HCT116 (cell line): ENCODE results near the gene PARVG. TPM values are rescaled to one million over a fixed set of nuclear protein-coding genes. Genes with fewer than 3 reads are reported as not detected.

Experiments
- ATAC-seq: fragments of 200-7000 bp; cut with Tn5 transposase; 2 replicates; pipeline ENCODE4 v1.9.1; 2020; ENCODE audit warnings: mild to moderate bottlenecking, moderate library complexity
- BruUV-seq: library from RNA; stranded (reverse); fragments of 400-500 nt; replicated peaks from 2 replicates; lab custom pipeline; 2021; lab: Mats Ljungman, UMichigan
- CTCF ChIA-PET: fragments of 300-600 bp; sonication (Branson Sonifier 250); formaldehyde crosslinking; loops from one replicate; lab custom pipeline; 2021; ENCODE audit warnings: antibody characterized with exemption; lab: Charles Lee
- POLR2A ChIA-PET: fragments of 300-600, 350-600 bp; sonication (Branson Sonifier 250); formaldehyde crosslinking; loops from one replicate; lab custom pipeline; 2021; ENCODE audit warnings: antibody characterized with exemption; lab: Charles Lee
- RAD21 ChIA-PET, 2 experiments: fragments of 300-600 bp; sonication (Branson Sonifier 250); formaldehyde crosslinking; loops; one replicate each; lab custom pipeline; 2023; ENCODE audit warnings: low total read pairs in 2 of 2; ENCODE audit not compliant: uncharacterized antibody in 2 of 2, unreplicated experiment in 2 of 2, low non-redundant PET in 1 of 2; lab: Charles Lee
- DNase-seq: peaks from one replicate; pipeline ENCODE4 v3.0.0-alpha.2; 2010; ENCODE audit warnings: low read depth, low spot score
- H2AFZ ChIP-seq: fragments of 200-600 bp; shearing (Covaris generic), sonication (generic); 2 replicates; pipeline ENCODE4 v1.6.1; 2017; ENCODE audit warnings: low read depth, mixed run types, mixed read lengths, antibody characterized with exemption, low read length; ENCODE audit not compliant: poor library complexity, severe bottlenecking
- H3K27ac ChIP-seq: 2 replicates; pipeline ENCODE4 v1.5.1; 2012; ENCODE audit warnings: low read depth, low read length
- H3K27me3 ChIP-seq: fragments of 200-600 bp; sonication (generic); 2 replicates; pipeline ENCODE4 v1.6.1; 2016; ENCODE audit warnings: mixed run types, low read length, mixed read lengths; ENCODE audit not compliant: insufficient read depth
- H3K36me3 ChIP-seq, 2 experiments: fragments of 200-500 bp in 1 of 2; fragments of 200-600 bp in 1 of 2; sonication (Bioruptor generic) in 1 of 2; sonication (generic) in 1 of 2; 2 replicates each; pipeline versions ENCODE4 v1.5.1 to v1.6.1; 2014 to 2016; ENCODE audit warnings: low read length in 2 of 2, inconsistent platforms in 1 of 2, mixed read lengths in 1 of 2, mixed run types in 1 of 2; ENCODE audit not compliant: insufficient read depth in 2 of 2, control insufficient read depth in 1 of 2
- H3K4me1 ChIP-seq, 2 experiments: fragments of 200-600 bp in 1 of 2; sonication (generic) in 1 of 2; 2 replicates each; pipeline versions ENCODE4 v1.5.1 to v1.6.1; 2012 to 2017; ENCODE audit warnings: low read length in 2 of 2, inconsistent platforms in 1 of 2, mild to moderate bottlenecking in 1 of 2, mixed read lengths in 1 of 2, mixed run types in 1 of 2, moderate library complexity in 1 of 2; ENCODE audit not compliant: insufficient read depth in 2 of 2, control insufficient read depth in 1 of 2
- H3K4me2 ChIP-seq: fragments of 200-600 bp; sonication (generic); 2 replicates; pipeline ENCODE4 v1.6.1; 2017; ENCODE audit warnings: mixed run types, low read length, mixed read lengths
- H3K4me3 ChIP-seq, 2 experiments: fragments of 200-600 bp in 1 of 2; sonication (generic) in 1 of 2; replicated peaks in 1 of 2; 2 replicates each; pipeline ENCODE4 v1.5.1; 2011 to 2016; ENCODE audit warnings: low read length in 2 of 2, control low read depth in 1 of 2, low read depth in 1 of 2, mild to moderate bottlenecking in 1 of 2, mixed read lengths in 1 of 2, mixed run types in 1 of 2
- H3K79me2 ChIP-seq: fragments of 200-600 bp; sonication (generic); 2 replicates; pipeline ENCODE4 v1.6.1; 2017; ENCODE audit warnings: mild to moderate bottlenecking, mixed run types, low read length, moderate library complexity, mixed read lengths; ENCODE audit not compliant: insufficient read depth
- H3K9ac ChIP-seq: fragments of 200-600 bp; sonication (generic); 2 replicates; pipeline ENCODE4 v1.6.1; 2016; ENCODE audit warnings: low read length, mixed read lengths
- H3K9me2 ChIP-seq: fragments of 200-600 bp; sonication (generic), shearing (Covaris generic); 2 replicates; pipeline ENCODE4 v1.6.1; 2017; ENCODE audit warnings: mixed run types, mild to moderate bottlenecking, moderate library complexity; ENCODE audit not compliant: insufficient read depth
- H3K9me3 ChIP-seq, 2 experiments: fragments of 200-500 bp in 1 of 2; fragments of 200-600 bp in 1 of 2; sonication (Bioruptor generic) in 1 of 2; sonication (generic) in 1 of 2; 2 replicates each; pipeline ENCODE4 v1.6.1; 2014 to 2017; ENCODE audit warnings: low read length in 2 of 2, mixed read lengths in 2 of 2, inconsistent platforms in 1 of 2, low read depth in 1 of 2, mild to moderate bottlenecking in 1 of 2, mixed run types in 1 of 2, moderate library complexity in 1 of 2; ENCODE audit not compliant: control insufficient read depth in 1 of 2, insufficient read depth in 1 of 2
- H4K20me1 ChIP-seq: fragments of 200-600 bp; sonication (generic), shearing (Covaris generic); 2 replicates; pipeline ENCODE4 v1.6.1; 2017; ENCODE audit warnings: mixed run types, mild to moderate bottlenecking, moderate library complexity; ENCODE audit not compliant: insufficient read depth
- ATF3 ChIP-seq: IDR thresholded peaks from 2 replicates; pipeline ENCODE4 v1.6.1; 2012
- CTCF ChIP-seq, 3 experiments: fragments of 200-600 bp in 1 of 3; sonication (generic) in 1 of 3; IDR thresholded peaks in 2 of 3; conservative IDR thresholded peaks in 1 of 3; 2 replicates each; pipeline ENCODE4 v1.5.1; 2012 to 2017; ENCODE audit warnings: low read depth in 2 of 3, low read length in 2 of 3, antibody characterized with exemption in 1 of 3, borderline replicate concordance in 1 of 3, control low read depth in 1 of 3, mild to moderate bottlenecking in 1 of 3, mixed read lengths in 1 of 3, mixed run types in 1 of 3, moderate library complexity in 1 of 3; ENCODE audit not compliant: insufficient read depth in 1 of 3
- ELF1 ChIP-seq: IDR thresholded peaks from 2 replicates; pipeline ENCODE4 v1.6.1; 2012; ENCODE audit warnings: low read depth, borderline replicate concordance
- EZH2 ChIP-seq: fragments of 200-600 bp; sonication (generic); IDR thresholded peaks from 2 replicates; pipeline ENCODE4 v1.6.1; 2017; ENCODE audit warnings: antibody characterized with exemption, mixed run types
- EZH2phosphoT487 ChIP-seq: fragments of 200-600 bp; IDR thresholded peaks from 2 replicates; pipeline ENCODE4 v1.6.1; 2018; ENCODE audit warnings: antibody characterized with exemption, borderline replicate concordance
- FOSL1 ChIP-seq: IDR thresholded peaks from 2 replicates; pipeline ENCODE4 v1.6.1; 2012; ENCODE audit warnings: low read depth
- JUND ChIP-seq: IDR thresholded peaks from 2 replicates; pipeline ENCODE4 v1.6.1; 2012
- POLR2AphosphoS5 ChIP-seq: IDR thresholded peaks from 2 replicates; pipeline ENCODE4 v1.6.1; 2011; ENCODE audit warnings: mild to moderate bottlenecking, low read depth, low read length, moderate library complexity
- RAD21 ChIP-seq: IDR thresholded peaks from 2 replicates; pipeline ENCODE4 v1.6.1; 2012; ENCODE audit warnings: low read depth, mild to moderate bottlenecking
- REST ChIP-seq: IDR thresholded peaks from 2 replicates; pipeline ENCODE4 v1.6.1; 2012; ENCODE audit warnings: low read depth
- TCF7L2 ChIP-seq: IDR thresholded peaks from 2 replicates; pipeline ENCODE4 v1.7.0; 2011; ENCODE audit warnings: borderline replicate concordance, inconsistent platforms; ENCODE audit not compliant: insufficient read depth, insufficient read length; ENCODE audit errors: extremely low read depth
- YY1 ChIP-seq: IDR thresholded peaks from 2 replicates; pipeline ENCODE4 v1.6.1; 2011; ENCODE audit warnings: low read length, low read depth, moderate library complexity, mild to moderate bottlenecking; ENCODE audit not compliant: insufficient replicate concordance; ENCODE audit errors: extremely low read depth
- ZFX ChIP-seq: fragments of 450-650 bp; IDR thresholded peaks from 2 replicates; pipeline ENCODE4 v1.6.1; 2017
- ZNF274 ChIP-seq: fragments of 200-500 bp; sonication (Bioruptor generic); IDR thresholded peaks from 2 replicates; pipeline ENCODE4 v1.6.1; 2014; ENCODE audit warnings: mild to moderate bottlenecking, low read depth, low read length, inconsistent platforms
- intact Hi-C: fragments of 100-400 bp; cut with micrococcal nuclease; formaldehyde crosslinking; loops from 2 replicates; pipeline ENCODE4 v1.10.0; 2022
- total RNA-seq: library from RNA; stranded (reverse); gene quantifications from one replicate; pipeline ENCODE4 v1.2.1, GENCODE V29; 2021; ENCODE audit not compliant: unreplicated experiment
- TF ChIP-seq, protein P1 (sequence below): IDR thresholded peaks from 2 replicates; pipeline ENCODE4 v1.6.1; 2012

The PARVG gene
- total RNA-seq, 1 experiment from 2014 or later: 0.57 TPM

- CTCF ChIA-PET: no interaction called here
- RAD21 ChIA-PET: no interaction called here
- ATAC-seq: no peak
- no peaks in the 10 kb centered on the region for H3K27me3 ChIP-seq
- no peak for DNase-seq
- H3K36me3 ChIP-seq: no peaks in the 10 kb centered on the region
- no peak overlapping the region for H2AFZ ChIP-seq
- no peaks in the 10 kb centered on the region for H3K9me3 ChIP-seq
- no peaks in the 10 kb centered on the region for H3K4me1 ChIP-seq
- H3K27ac ChIP-seq: no peak overlapping the region
- no peak overlapping the region for H3K9ac ChIP-seq
- intact Hi-C loops: no loop called here
- H4K20me1 ChIP-seq: no peaks in the 10 kb centered on the region
- TF ChIP-seq FOSL1 (no peak), EZH2 (no peak), JUND (no peak), ZNF274 (no peak), RAD21 (no peak), REST (no peak), ZFX (no peak), TCF7L2 (no peak), EZH2phosphoT487 (no peak), POLR2AphosphoS5 (no peak), CTCF (IDR thresholded peaks at IDR 0.05 in 2 of 3, conservative IDR thresholded peaks at IDR 0.05 in 1 of 3; ENCODE audit: borderline replicate concordance in 1 of 3, insufficient read depth in 1 of 3, low read depth in 2 of 3, low read length in 2 of 3) (no peak), ELF1 (no peak), ATF3 (no peak), YY1 (no peak)
- TF ChIP-seq, protein P1, sequence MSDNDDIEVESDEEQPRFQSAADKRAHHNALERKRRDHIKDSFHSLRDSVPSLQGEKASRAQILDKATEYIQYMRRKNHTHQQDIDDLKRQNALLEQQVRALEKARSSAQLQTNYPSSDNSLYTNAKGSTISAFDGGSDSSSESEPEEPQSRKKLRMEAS: no peak
- H3K79me2 ChIP-seq: no peaks in the 10 kb centered on the region
- POLR2A ChIA-PET: no interaction called here
- H3K4me2 ChIP-seq: no peak overlapping the region
- BruUV-seq: no TSS peak
- H3K9me2 ChIP-seq: no peaks in the 10 kb centered on the region
- H3K4me3 ChIP-seq: no peak overlapping the region
These were observed 21.5 kb upstream of the PARVG start for GRCh38 chr22:44159221-44159620.
